Psoas muscle (tissue), 8 donors: Measurements from ENCODE around the gene PLGRKT. TPM values are rescaled to one million over a fixed set of nuclear protein-coding genes. Genes with fewer than 3 reads are reported as not detected.
A peak's percentile ranks its signal among the peaks of the same experiment; 100 is the strongest.
"Not testable (repeated sequence)": the region's sequence is repeated elsewhere in the genome, so short reads cannot be mapped to it uniquely, and the experiment has no call there.

ENCODE experiments used
- ATAC-seq, 4 donors: fragments of 200-7000 bp; cut with Tn5 transposase; one replicate each; pipeline ENCODE4 v1.9.1; 2020; ENCODE audit warnings: moderate library complexity in 3 of 4, mild to moderate bottlenecking in 2 of 4
- DNase-seq, 2 donors: peaks; one replicate each; pipeline ENCODE4 v3.0.0-alpha.2; 2020
- H3K27ac ChIP-seq: fragments of 200-600 bp; one replicate; pipeline ENCODE4 v1.8.0; 2022
- H3K27me3 ChIP-seq, 3 donors: fragments of 200-600 bp in 1 of 3; one replicate each; pipeline versions ENCODE4 v1.6.1 to v1.8.0; 2013 to 2022; ENCODE audit warnings: low read length in 2 of 3, mild to moderate bottlenecking in 2 of 3, moderate library complexity in 1 of 3; ENCODE audit not compliant: insufficient read depth in 3 of 3
- H3K36me3 ChIP-seq, 2 donors: fragments of 200-600 bp in 1 of 2; one replicate each; pipeline versions ENCODE4 v1.6.1 to v1.8.0; 2013 to 2022; ENCODE audit warnings: low read depth in 1 of 2, mild to moderate bottlenecking in 1 of 2, moderate library complexity in 1 of 2; ENCODE audit not compliant: insufficient read depth in 1 of 2
- H3K4me1 ChIP-seq: fragments of 200-600 bp; one replicate; pipeline ENCODE4 v1.8.0; 2022
- H3K4me3 ChIP-seq: fragments of 200-600 bp; one replicate; pipeline ENCODE4 v1.8.0; 2022; ENCODE audit warnings: mild to moderate bottlenecking
- H3K9me3 ChIP-seq: fragments of 200-600 bp; one replicate; pipeline ENCODE4 v1.8.0; 2022
- CTCF ChIP-seq: fragments of 200-600 bp; IDR thresholded peaks from one replicate; pipeline ENCODE4 v1.8.0; 2022; ENCODE audit warnings: antibody characterized with exemption
- WGBS, 3 donors: extraction: QIAGEN DNeasy Blood & Tissue Kit; methylation state at CpG; one replicate each; pipeline versions ENCODE4 v1.1.6 to v1.1.7; 2013; 5-methylcytosine and 5-hydroxymethylcytosine counted together
- intact Hi-C, 2 donors: fragments of 100-400 bp; cut with DNase I; formaldehyde crosslinking; loops; one replicate each; pipeline versions ENCODE4 v1.11.0 to v1.14.2; 2022
- polyA plus RNA-seq, 3 donors: library from polyadenylated mRNA; stranded (reverse); fragments of 200-250 nt; gene quantifications; one replicate each; pipeline ENCODE4 v1.2.3, GENCODE V29; 2013
- total RNA-seq, 4 donors: library from RNA; stranded (reverse); fragmentation: NEBNext Ultra II Directional in 2 of 4; extraction: Animal tissue kit (Norgen Biotek cat#: 25700) in 2 of 4; gene quantifications; one replicate each; pipeline versions ENCODE4 v1.2.1 to v1.2.4, GENCODE V29; 2021 to 2023
- donor health status: healthy with polysubstance abuse.
- donor health status: DM: no; HTN: no; CAD: no; lungs with moderate emphysema.
- donor health status: Bipolar disorder and iron deficiency.
- donor health status: healthy.
- donor health status: DM: yes; HTN: yes; CAD: no.
- donor health status: DM: no; HTN: no; CAD: no.
- donor health status: DM: no; HTN: no; CAD: no.
- donor health status: DM: yes; HTN: yes; CAD: no.

PLGRKT gene
- total and polyA plus RNA-seq, 7 donors, result 21.4 to 50.4 (median 26.4) TPM

GRCh38 chr9:5466766-5467165 lies 29.0 kb upstream of the PLGRKT start:
- 68 to 80% (median 79%) methylated on average over 2 of the region's 2 CpGs for WGBS, 3 donors
- no peaks in the 10 kb centered on the region for H3K27me3 ChIP-seq
- no peaks in the 10 kb centered on the region for H3K4me1 ChIP-seq
- no peak for TF ChIP-seq CTCF
- no peaks in the 10 kb centered on the region for H3K9me3 ChIP-seq
- intact Hi-C loops, result loop anchor here in 1 of 2 donors (10.0 kb wide), 1 partner anchor 98 kb away; no protein-coding TSS in a partner anchor
- ATAC-seq, result no peak
- DNase-seq, result no peak
- peaks cover 0 to 43% of the 10 kb centered on the region in 2 donors for H3K36me3 ChIP-seq
- H3K27ac ChIP-seq, result no peak overlapping the region
- no peak overlapping the region for H3K4me3 ChIP-seq

- no peak for TF ChIP-seq CTCF
- no peak overlapping the region for H3K27ac ChIP-seq
- no peaks in the 10 kb centered on the region for H3K9me3 ChIP-seq
- DNase-seq (no peak), ATAC-seq (no peak)
- intact Hi-C loops, result loop anchor here in 1 of 2 donors (10.0 kb wide), 1 partner anchor 99 kb away; no protein-coding TSS in a partner anchor
- WGBS, 3 donors, result 78 to 82% (median 81%) methylated on average over 1 of the region's 1 CpG
- H3K4me1 ChIP-seq, result no peaks in the 10 kb centered on the region
- no peaks in the 10 kb centered on the region for H3K27me3 ChIP-seq
- H3K36me3 ChIP-seq, result peaks cover 0 to 43% of the 10 kb centered on the region in 2 donors
- H3K4me3 ChIP-seq, result no peak overlapping the region
Measured at GRCh38 chr9:5466005-5466404, 28.3 kb upstream of the PLGRKT start.

GRCh38 chr9:5464831-5465330 lies 27.2 kb upstream of the PLGRKT start:
- not testable (repeated sequence) for H3K4me1 ChIP-seq, ATAC-seq, H3K4me3 ChIP-seq, H3K27me3 ChIP-seq, H3K9me3 ChIP-seq, H3K27ac ChIP-seq
- whole genome bisulfite sequencing, 3 donors, result 81 to 96% (median 85%) methylated on average over 4 of the region's 4 CpGs
- peaks cover 0 to 43% of the 10 kb centered on the region in 2 donors for H3K36me3 ChIP-seq
- peak in 1 of 2 donors; percentile 45 for DNase-seq
- intact Hi-C loops, result loop anchor here in 1 of 2 donors (10.0 kb wide), 1 partner anchor 100 kb away; no protein-coding TSS in a partner anchor

GRCh38 chr9:5460157-5460556 lies 22.4 kb upstream of the PLGRKT start:
- Histone ChIP-seq H3K4me3 (no peak overlapping the region), H3K36me3 (peaks cover 5 to 25% of the 10 kb centered on the region in 2 donors), H3K27me3 (no peaks in the 10 kb centered on the region), H3K27ac (no peak overlapping the region), H3K9me3 (no peaks in the 10 kb centered on the region), H3K4me1 (no peaks in the 10 kb centered on the region)
- WGBS, 3 donors, result 86 to 93% (median 91%) methylated on average over 1 of the region's 1 CpG
- no peak for TF ChIP-seq CTCF
- DNase-seq, result no peak
- no peak for ATAC-seq
- intact Hi-C loops, result loop anchor here in 1 of 2 donors (10.0 kb wide), 1 partner anchor 105 kb away; no protein-coding TSS in a partner anchor

GRCh38 chr9:5459289-5459829 lies 21.6 kb upstream of the PLGRKT start:
- H3K4me1 ChIP-seq, result no peaks in the 10 kb centered on the region
- H3K27ac ChIP-seq, result no peak overlapping the region
- peaks cover 5 to 21% of the 10 kb centered on the region in 2 donors for H3K36me3 ChIP-seq
- intact Hi-C loops, result no loop called here
- 85 to 89% (median 89%) methylated on average over 4 of the region's 4 CpGs for WGBS, 3 donors
- no peak for TF ChIP-seq CTCF
- H3K4me3 ChIP-seq, result no peak overlapping the region
- H3K27me3 ChIP-seq, result no peaks in the 10 kb centered on the region
- no peak for DNase-seq
- ATAC-seq, result no peak
- H3K9me3 ChIP-seq, result no peaks in the 10 kb centered on the region
